Measurements from ENCODE around the gene TCP11L1. TPM values are rescaled to one million over a fixed set of nuclear protein-coding genes. Genes with fewer than 3 reads are reported as not detected.

The TCP11L1 gene
- total and polyA plus RNA-seq, 2 of the 8 experiments (the other 6 are each of a cell fraction or from before 2014, with no cell fraction given) = 10.9 to 23.1 TPM

GRCh38 chr11:33021937-33022336 is 17.4 kb upstream of the TCP11L1 start (continued):
- TF ChIP-seq SRF (IDR thresholded peaks at IDR 0.05; ENCODE audit: low read depth, low read length) (no peak), EGR1 (IDR thresholded peaks at IDR 0.05; ENCODE audit: borderline replicate concordance, low read depth, low read length) (no peak), SUZ12 (IDR thresholded peaks at IDR 0.05; ENCODE audit: low read length) (no peak), JUN (IDR thresholded peaks at IDR 0.05; ENCODE audit: low read depth, low read length) (no peak)
